Lung (tissue), 12 donors: ENCODE data around the gene MAPKAP1. TPM values are rescaled to one million over a fixed set of nuclear protein-coding genes. Genes with fewer than 3 reads are reported as not detected.

Source experiments
- ATAC-seq: fragments of 200-7000 bp; cut with Tn5 transposase; one replicate; pipeline ENCODE4 v1.9.1; 2020; ENCODE audit warnings: moderate number of reproducible peaks; ENCODE audit not compliant: insufficient read depth, low FRiP score
- DNase-seq, 3 donors: peaks; one replicate each; pipeline ENCODE4 v3.0.0-alpha.2; 2013 to 2017
- H3K27ac ChIP-seq, 2 donors: one replicate each; pipeline ENCODE4 v1.5.1; 2013; ENCODE audit warnings: mild to moderate bottlenecking in 2 of 2, moderate library complexity in 2 of 2, control low read depth in 1 of 2, inconsistent platforms in 1 of 2, low read depth in 1 of 2, low read length in 1 of 2
- H3K27me3 ChIP-seq, 3 donors: one replicate each; pipeline ENCODE4 v1.5.1; 2013; ENCODE audit warnings: low read length in 2 of 3; ENCODE audit not compliant: control insufficient read depth in 3 of 3, insufficient read depth in 3 of 3
- H3K36me3 ChIP-seq, 4 donors: one replicate each; pipeline ENCODE4 v1.5.1; 2013; ENCODE audit warnings: low read length in 4 of 4, mild to moderate bottlenecking in 1 of 4, moderate library complexity in 1 of 4; ENCODE audit not compliant: control insufficient read depth in 4 of 4, insufficient read depth in 4 of 4
- H3K4me1 ChIP-seq, 5 donors: one replicate each; pipeline ENCODE4 v1.5.1; 2013; ENCODE audit warnings: low read length in 5 of 5, mild to moderate bottlenecking in 2 of 5, moderate library complexity in 1 of 5; ENCODE audit not compliant: control insufficient read depth in 5 of 5, insufficient read depth in 5 of 5
- H3K4me3 ChIP-seq: one replicate; pipeline ENCODE4 v1.5.1; 2013; ENCODE audit warnings: mild to moderate bottlenecking, control low read depth, moderate library complexity
- H3K9ac ChIP-seq, 2 donors: one replicate each; pipeline ENCODE4 v1.5.1; 2013; ENCODE audit warnings: low read length in 2 of 2, control low read depth in 1 of 2; ENCODE audit not compliant: insufficient read depth in 1 of 2
- H3K9me3 ChIP-seq, 4 donors: one replicate each; pipeline ENCODE4 v1.5.1; 2013; ENCODE audit warnings: low read length in 3 of 4, mild to moderate bottlenecking in 1 of 4, moderate library complexity in 1 of 4; ENCODE audit not compliant: control insufficient read depth in 4 of 4, insufficient read depth in 3 of 4
- CTCF ChIP-seq: IDR thresholded peaks from 2 replicates; pipeline ENCODE4 v1.5.1; 2012; ENCODE audit warnings: mild to moderate bottlenecking; ENCODE audit errors: control extremely low read depth, extremely low read depth
- WGBS, 2 donors: extraction: QIAGEN DNeasy Blood & Tissue Kit; methylation state at CpG; one replicate each; pipeline ENCODE4 v1.1.7; 2013; 5-methylcytosine and 5-hydroxymethylcytosine counted together
- polyA plus RNA-seq, 2 donors: library from polyadenylated mRNA; stranded (reverse); fragments of 200-250 nt; gene quantifications; one replicate each; pipeline ENCODE4 v1.2.1, GENCODE V29; 2013
- total RNA-seq, 2 donors: library from RNA; depleted of rRNA in 1 of 2; stranded (reverse); fragments of >200 nt in 1 of 2; gene quantifications; one replicate each; pipeline ENCODE4 v1.2.1, GENCODE V29; 2014 to 2021
- donor health status: control.
- donor health status: control.
- donor health status: Bipolar disorder and iron deficiency.
- donor health status: healthy.
- donor health status: DM: yes; HTN: yes; CAD: no.

The MAPKAP1 gene
- total and polyA plus RNA-seq, 4 donors, result 53.0 to 83.3 (median 66.7) TPM

- no peak for TF ChIP-seq CTCF
- Histone ChIP-seq H3K9me3 (no peaks in the 10 kb centered on the region), H3K27ac (no peak overlapping the region), H3K4me1 (peaks cover 0 to 11% (median 3%) of the 10 kb centered on the region in 5 donors), H3K9ac (no peak overlapping the region), H3K36me3 (peaks cover 0 to 2% (median 0%) of the 10 kb centered on the region in 4 donors), H3K27me3 (no peaks in the 10 kb centered on the region), H3K4me3 (no peak overlapping the region)
- DNase-seq (no peak), ATAC-seq (no peak)
- 64 to 87% methylated on average over 2 of the region's 2 CpGs for WGBS, 2 donors
Measured at GRCh38 chr9:125637241-125637640, 69.8 kb downstream of the MAPKAP1 start.

- Histone ChIP-seq H3K4me1 (peaks cover 0 to 11% (median 3%) of the 10 kb centered on the region in 5 donors), H3K27ac (no peak overlapping the region), H3K9ac (no peak overlapping the region), H3K27me3 (no peaks in the 10 kb centered on the region), H3K36me3 (no peaks in the 10 kb centered on the region), H3K4me3 (no peak overlapping the region), H3K9me3 (no peaks in the 10 kb centered on the region)
- ATAC-seq (no peak), DNase-seq (no peak)
- WGBS, 2 donors, result 81 to 84% methylated on average over 2 of the region's 2 CpGs
- TF ChIP-seq CTCF, result no peak
Measured at GRCh38 chr9:125635888-125636287, 71.1 kb downstream of the MAPKAP1 start.

- ATAC-seq (no peak), DNase-seq (no peak)
- Histone ChIP-seq H3K36me3 (no peaks in the 10 kb centered on the region), H3K27ac (no peak overlapping the region), H3K9me3 (no peaks in the 10 kb centered on the region), H3K27me3 (no peaks in the 10 kb centered on the region), H3K9ac (no peak overlapping the region), H3K4me1 (peaks cover 0 to 17% (median 3%) of the 10 kb centered on the region in 5 donors), H3K4me3 (no peak overlapping the region)
- WGBS, 2 donors, result 74 to 80% methylated on average over 5 of the region's 5 CpGs
- TF ChIP-seq CTCF, result no peak
Measured at GRCh38 chr9:125634040-125634717, 72.8 kb downstream of the MAPKAP1 start.
